HCT116 (cell line): ENCODE measurements around the gene COL21A1. TPM values are rescaled to one million over a fixed set of nuclear protein-coding genes. Genes with fewer than 3 reads are reported as not detected.

Source experiments
- ATAC-seq: fragments of 200-7000 bp; cut with Tn5 transposase; 2 replicates; pipeline ENCODE4 v1.9.1; 2020; ENCODE audit warnings: mild to moderate bottlenecking, moderate library complexity
- BruUV-seq: library from RNA; stranded (reverse); fragments of 400-500 nt; replicated peaks from 2 replicates; lab custom pipeline; 2021; lab: Mats Ljungman, UMichigan
- CTCF ChIA-PET: fragments of 300-600 bp; sonication (Branson Sonifier 250); formaldehyde crosslinking; loops from one replicate; lab custom pipeline; 2021; ENCODE audit warnings: antibody characterized with exemption; lab: Charles Lee
- POLR2A ChIA-PET: fragments of 300-600, 350-600 bp; sonication (Branson Sonifier 250); formaldehyde crosslinking; loops from one replicate; lab custom pipeline; 2021; ENCODE audit warnings: antibody characterized with exemption; lab: Charles Lee
- RAD21 ChIA-PET, 2 experiments: fragments of 300-600 bp; sonication (Branson Sonifier 250); formaldehyde crosslinking; loops; one replicate each; lab custom pipeline; 2023; ENCODE audit warnings: low total read pairs in 2 of 2; ENCODE audit not compliant: uncharacterized antibody in 2 of 2, unreplicated experiment in 2 of 2, low non-redundant PET in 1 of 2; lab: Charles Lee
- DNase-seq: peaks from one replicate; pipeline ENCODE4 v3.0.0-alpha.2; 2010; ENCODE audit warnings: low read depth, low spot score
- H2AFZ ChIP-seq: fragments of 200-600 bp; shearing (Covaris generic), sonication (generic); 2 replicates; pipeline ENCODE4 v1.6.1; 2017; ENCODE audit warnings: low read depth, mixed run types, mixed read lengths, antibody characterized with exemption, low read length; ENCODE audit not compliant: poor library complexity, severe bottlenecking
- H3K27ac ChIP-seq: 2 replicates; pipeline ENCODE4 v1.5.1; 2012; ENCODE audit warnings: low read depth, low read length
- H3K27me3 ChIP-seq: fragments of 200-600 bp; sonication (generic); 2 replicates; pipeline ENCODE4 v1.6.1; 2016; ENCODE audit warnings: mixed run types, low read length, mixed read lengths; ENCODE audit not compliant: insufficient read depth
- H3K36me3 ChIP-seq, 2 experiments: fragments of 200-500 bp in 1 of 2; fragments of 200-600 bp in 1 of 2; sonication (Bioruptor generic) in 1 of 2; sonication (generic) in 1 of 2; 2 replicates each; pipeline versions ENCODE4 v1.5.1 to v1.6.1; 2014 to 2016; ENCODE audit warnings: low read length in 2 of 2, inconsistent platforms in 1 of 2, mixed read lengths in 1 of 2, mixed run types in 1 of 2; ENCODE audit not compliant: insufficient read depth in 2 of 2, control insufficient read depth in 1 of 2
- H3K4me1 ChIP-seq, 2 experiments: fragments of 200-600 bp in 1 of 2; sonication (generic) in 1 of 2; 2 replicates each; pipeline versions ENCODE4 v1.5.1 to v1.6.1; 2012 to 2017; ENCODE audit warnings: low read length in 2 of 2, inconsistent platforms in 1 of 2, mild to moderate bottlenecking in 1 of 2, mixed read lengths in 1 of 2, mixed run types in 1 of 2, moderate library complexity in 1 of 2; ENCODE audit not compliant: insufficient read depth in 2 of 2, control insufficient read depth in 1 of 2
- H3K4me2 ChIP-seq: fragments of 200-600 bp; sonication (generic); 2 replicates; pipeline ENCODE4 v1.6.1; 2017; ENCODE audit warnings: mixed run types, low read length, mixed read lengths
- H3K4me3 ChIP-seq, 2 experiments: fragments of 200-600 bp in 1 of 2; sonication (generic) in 1 of 2; replicated peaks in 1 of 2; 2 replicates each; pipeline ENCODE4 v1.5.1; 2011 to 2016; ENCODE audit warnings: low read length in 2 of 2, control low read depth in 1 of 2, low read depth in 1 of 2, mild to moderate bottlenecking in 1 of 2, mixed read lengths in 1 of 2, mixed run types in 1 of 2
- H3K79me2 ChIP-seq: fragments of 200-600 bp; sonication (generic); 2 replicates; pipeline ENCODE4 v1.6.1; 2017; ENCODE audit warnings: mild to moderate bottlenecking, mixed run types, low read length, moderate library complexity, mixed read lengths; ENCODE audit not compliant: insufficient read depth
- H3K9ac ChIP-seq: fragments of 200-600 bp; sonication (generic); 2 replicates; pipeline ENCODE4 v1.6.1; 2016; ENCODE audit warnings: low read length, mixed read lengths
- H3K9me2 ChIP-seq: fragments of 200-600 bp; sonication (generic), shearing (Covaris generic); 2 replicates; pipeline ENCODE4 v1.6.1; 2017; ENCODE audit warnings: mixed run types, mild to moderate bottlenecking, moderate library complexity; ENCODE audit not compliant: insufficient read depth
- H3K9me3 ChIP-seq, 2 experiments: fragments of 200-500 bp in 1 of 2; fragments of 200-600 bp in 1 of 2; sonication (Bioruptor generic) in 1 of 2; sonication (generic) in 1 of 2; 2 replicates each; pipeline ENCODE4 v1.6.1; 2014 to 2017; ENCODE audit warnings: low read length in 2 of 2, mixed read lengths in 2 of 2, inconsistent platforms in 1 of 2, low read depth in 1 of 2, mild to moderate bottlenecking in 1 of 2, mixed run types in 1 of 2, moderate library complexity in 1 of 2; ENCODE audit not compliant: control insufficient read depth in 1 of 2, insufficient read depth in 1 of 2
- H4K20me1 ChIP-seq: fragments of 200-600 bp; sonication (generic), shearing (Covaris generic); 2 replicates; pipeline ENCODE4 v1.6.1; 2017; ENCODE audit warnings: mixed run types, mild to moderate bottlenecking, moderate library complexity; ENCODE audit not compliant: insufficient read depth
- CEBPB ChIP-seq: IDR thresholded peaks from 2 replicates; pipeline ENCODE4 v1.6.1; 2012; ENCODE audit warnings: low read depth
- EZH2 ChIP-seq: fragments of 200-600 bp; sonication (generic); IDR thresholded peaks from 2 replicates; pipeline ENCODE4 v1.6.1; 2017; ENCODE audit warnings: antibody characterized with exemption, mixed run types
- JUND ChIP-seq: IDR thresholded peaks from 2 replicates; pipeline ENCODE4 v1.6.1; 2012
- POLR2A ChIP-seq: IDR thresholded peaks from 2 replicates; pipeline ENCODE4 v1.7.0; 2011; ENCODE audit warnings: borderline replicate concordance; ENCODE audit not compliant: insufficient read depth, insufficient read length; ENCODE audit errors: extremely low read depth
- RAD21 ChIP-seq: IDR thresholded peaks from 2 replicates; pipeline ENCODE4 v1.6.1; 2012; ENCODE audit warnings: low read depth, mild to moderate bottlenecking
- REST ChIP-seq: IDR thresholded peaks from 2 replicates; pipeline ENCODE4 v1.6.1; 2012; ENCODE audit warnings: low read depth
- SP1 ChIP-seq: IDR thresholded peaks from 2 replicates; pipeline ENCODE4 v1.6.1; 2012; ENCODE audit warnings: low read depth
- SRF ChIP-seq: IDR thresholded peaks from 2 replicates; pipeline ENCODE4 v1.6.1; 2012; ENCODE audit warnings: low read depth
- TCF7L2 ChIP-seq: IDR thresholded peaks from 2 replicates; pipeline ENCODE4 v1.7.0; 2011; ENCODE audit warnings: borderline replicate concordance, inconsistent platforms; ENCODE audit not compliant: insufficient read depth, insufficient read length; ENCODE audit errors: extremely low read depth
- YY1 ChIP-seq: IDR thresholded peaks from 2 replicates; pipeline ENCODE4 v1.6.1; 2011; ENCODE audit warnings: low read length, low read depth, moderate library complexity, mild to moderate bottlenecking; ENCODE audit not compliant: insufficient replicate concordance; ENCODE audit errors: extremely low read depth
- ZBTB33 ChIP-seq: IDR thresholded peaks from 2 replicates; pipeline ENCODE4 v1.6.1; 2011; ENCODE audit warnings: mild to moderate bottlenecking, low read length, moderate library complexity; ENCODE audit not compliant: insufficient replicate concordance; ENCODE audit errors: extremely low read depth
- intact Hi-C: fragments of 100-400 bp; cut with micrococcal nuclease; formaldehyde crosslinking; loops from 2 replicates; pipeline ENCODE4 v1.10.0; 2022
- total RNA-seq: library from RNA; stranded (reverse); gene quantifications from one replicate; pipeline ENCODE4 v1.2.1, GENCODE V29; 2021; ENCODE audit not compliant: unreplicated experiment

Gene COL21A1
- total RNA-seq, 1 experiment from 2014 or later, result not detected

- TF ChIP-seq ZBTB33 (no peak), SRF (no peak), REST (no peak), TCF7L2 (no peak)
These were observed 101.3 kb downstream of the COL21A1 start (continued) for GRCh38 chr6:56146086-56146485.

GRCh38 chr6:56145616-56146015 lies 101.8 kb downstream of the COL21A1 start:
- no peak overlapping the region for H3K9ac ChIP-seq
- no peak for TF ChIP-seq POLR2A
- TF ChIP-seq YY1, result no peak
- no peak for TF ChIP-seq CEBPB
- no peak for TF ChIP-seq SP1
- TF ChIP-seq EZH2, result no peak
- TF ChIP-seq JUND, result no peak
- TF ChIP-seq REST, result no peak
- no peak for TF ChIP-seq RAD21
- TF ChIP-seq ZBTB33, result no peak
- H3K9me3 ChIP-seq, result no peaks in the 10 kb centered on the region
- H3K36me3 ChIP-seq, result no peaks in the 10 kb centered on the region
- no peaks in the 10 kb centered on the region for H3K27me3 ChIP-seq
- no peaks in the 10 kb centered on the region for H3K79me2 ChIP-seq
- no peak overlapping the region for H3K4me2 ChIP-seq
- H3K9me2 ChIP-seq, result no peaks in the 10 kb centered on the region
- H3K27ac ChIP-seq, result no peak overlapping the region
- intact Hi-C loops, result no loop called here
- no peaks in the 10 kb centered on the region for H3K4me1 ChIP-seq
- ChIA-PET POLR2A (no interaction called here), RAD21 (no interaction called here), CTCF (no interaction called here)
- BruUV-seq, result no TSS peak
- DNase-seq (no peak), ATAC-seq (no peak)
- H4K20me1 ChIP-seq, result no peaks in the 10 kb centered on the region
- H2AFZ ChIP-seq, result no peak overlapping the region
- no peak overlapping the region for H3K4me3 ChIP-seq
